HT-29 (cell line): ENCODE results near the gene YBX3. TPM values are rescaled to one million over a fixed set of nuclear protein-coding genes. Genes with fewer than 3 reads are reported as not detected.
"Not testable (repeated sequence)": the region's sequence is repeated elsewhere in the genome, so short reads cannot be mapped to it uniquely, and the experiment has no call there.

Experiments used
- DNase-seq: peaks from one replicate; pipeline ENCODE4 v3.0.0-alpha.2; 2015; ENCODE audit warnings: low spot score
- total RNA-seq: library from RNA; depleted of rRNA; stranded (reverse); fragments of >200 nt; shearing (Covaris generic); gene quantifications from 2 replicates; pipeline ENCODE4 v1.2.3, GENCODE V29; 2014; rRNA removed

Gene YBX3
- total RNA-seq: 195 and 214 TPM in 2 replicates

DNA sequence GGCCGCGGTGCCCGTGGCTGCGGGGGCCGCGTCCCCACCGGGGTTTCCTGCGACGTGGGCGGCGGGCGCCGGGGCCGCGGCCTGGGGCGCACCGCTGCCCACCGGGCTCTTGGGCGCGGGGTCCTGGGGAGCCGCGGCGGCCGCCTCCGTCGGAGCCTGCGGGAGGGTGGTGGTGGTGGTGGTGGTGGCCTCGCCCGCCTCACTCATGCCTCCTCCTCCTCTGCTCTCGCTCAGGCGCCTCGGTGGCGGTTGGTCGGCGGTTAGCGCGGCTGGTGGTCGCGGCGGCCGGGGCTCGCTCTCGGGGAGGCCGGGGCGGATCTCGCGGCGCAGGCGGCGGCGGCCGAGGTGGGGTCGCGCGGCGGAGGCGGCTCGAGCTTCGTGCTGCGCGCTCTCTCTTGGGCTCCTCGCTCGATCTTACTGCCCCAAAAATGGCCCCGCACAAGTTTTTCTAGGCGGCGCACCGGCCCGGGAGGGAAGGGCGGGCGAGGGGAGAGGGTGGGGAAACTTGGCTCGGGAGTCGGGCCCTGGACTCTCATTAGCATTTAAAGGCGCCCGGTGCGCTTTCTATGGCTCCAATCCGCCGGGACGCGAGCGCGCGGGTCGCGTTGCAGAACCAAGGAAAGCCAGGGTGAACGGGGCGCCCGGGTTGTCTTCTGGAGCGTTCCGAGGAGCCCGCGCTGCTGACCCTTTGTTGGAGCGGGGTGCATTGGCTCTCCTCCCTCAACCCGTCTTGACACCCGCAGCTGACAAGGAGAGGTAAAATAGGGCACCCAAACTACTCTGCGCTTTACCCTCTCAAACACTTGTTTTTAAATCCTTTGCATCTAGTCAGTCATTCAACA, at the start of gene YBX3:
TSS of gene YBX3 (minus strand) at position 419 of the 842 bp plus-strand sequence. CDS start at position 207, 212 bp downstream.
- DNase-seq: peak; percentile 92

DNA sequence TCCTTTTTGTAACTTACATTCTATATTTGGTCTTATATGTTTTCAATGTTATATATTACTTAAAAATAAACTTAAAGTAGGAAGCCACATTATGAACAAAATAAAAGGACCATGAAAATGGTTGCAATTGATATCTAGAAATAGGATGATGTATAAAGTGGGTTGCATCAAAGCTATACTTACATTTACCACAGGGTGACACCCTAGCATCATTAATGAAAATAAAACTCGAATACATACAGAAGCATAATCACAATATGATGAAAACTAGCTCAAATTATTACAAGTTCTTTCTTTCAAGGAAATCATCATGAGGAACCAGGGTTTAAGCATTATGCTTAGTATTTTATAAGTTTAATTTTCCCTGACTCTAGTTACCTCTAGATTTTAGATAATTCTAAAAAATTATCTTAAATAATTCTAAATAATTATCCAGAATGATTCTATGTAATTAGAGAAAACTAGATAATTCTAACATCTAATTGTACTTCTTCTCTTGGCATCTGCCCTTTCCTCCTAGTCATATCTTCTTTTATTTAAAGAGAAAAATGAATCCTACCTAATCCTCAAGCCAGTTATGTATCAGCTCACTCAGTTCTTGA, 48.1 kb upstream of the YBX3 start:
- peak; percentile 63 for DNase-seq

DNA sequence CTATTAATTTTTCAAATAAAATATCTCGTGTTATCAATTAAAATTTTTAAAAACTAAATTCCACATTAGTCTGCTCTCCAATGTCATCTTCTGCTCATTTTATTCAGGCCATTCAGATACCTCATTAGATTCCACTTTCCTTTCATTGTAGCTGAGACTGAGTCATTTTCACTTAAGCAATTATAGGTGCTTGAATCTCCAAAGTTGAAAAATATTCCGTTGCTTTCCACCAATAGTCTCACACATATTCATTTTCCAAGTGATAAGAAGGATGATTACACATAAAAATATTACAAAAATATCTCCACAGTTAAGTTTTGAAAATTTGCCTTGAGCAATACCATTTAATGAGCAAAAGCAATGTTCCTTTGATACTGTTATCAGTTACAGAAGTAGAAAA, 36.5 kb upstream of the YBX3 start:
- no peak for DNase-seq

DNA sequence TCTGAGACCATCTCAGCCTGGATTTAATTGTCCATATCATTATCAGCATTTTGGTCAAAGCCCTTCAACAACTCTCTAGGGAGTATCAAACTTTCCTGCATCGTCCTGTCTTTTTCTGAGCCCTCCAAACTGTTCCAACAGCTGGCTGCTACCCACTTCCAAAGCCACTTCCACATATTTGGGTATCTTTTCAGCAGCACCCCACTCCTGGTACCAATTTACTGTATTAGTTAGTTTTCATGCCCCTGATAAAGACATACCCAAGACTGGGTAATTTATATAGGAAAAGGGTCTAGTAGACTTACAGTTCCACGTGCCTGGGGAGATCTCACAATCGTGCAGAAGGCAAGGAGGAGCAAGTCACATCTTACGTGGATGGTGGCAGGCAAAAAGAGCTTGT, 33.1 kb upstream of the YBX3 start:
- no peak for DNase-seq

DNA sequence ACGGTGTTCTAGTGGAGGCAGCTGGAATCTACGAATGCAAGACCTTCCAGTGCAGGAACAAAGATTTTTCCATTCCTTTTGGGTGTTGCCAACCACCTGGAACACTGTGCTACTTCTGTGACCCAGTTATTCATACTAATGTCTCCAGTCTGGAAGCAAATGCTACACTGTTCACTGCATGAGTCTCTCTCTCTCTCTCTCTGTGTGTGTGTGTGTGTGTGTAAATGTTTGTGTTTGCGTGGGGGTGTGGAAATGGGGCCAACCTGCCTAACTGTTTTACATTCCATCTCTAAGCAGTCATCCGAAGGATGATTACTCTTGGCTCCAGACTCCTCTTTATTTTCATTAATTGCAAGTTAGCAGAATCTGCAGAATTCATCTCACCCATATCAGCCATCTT, 29.9 kb upstream of the YBX3 start:
- DNase-seq: no peak

DNA sequence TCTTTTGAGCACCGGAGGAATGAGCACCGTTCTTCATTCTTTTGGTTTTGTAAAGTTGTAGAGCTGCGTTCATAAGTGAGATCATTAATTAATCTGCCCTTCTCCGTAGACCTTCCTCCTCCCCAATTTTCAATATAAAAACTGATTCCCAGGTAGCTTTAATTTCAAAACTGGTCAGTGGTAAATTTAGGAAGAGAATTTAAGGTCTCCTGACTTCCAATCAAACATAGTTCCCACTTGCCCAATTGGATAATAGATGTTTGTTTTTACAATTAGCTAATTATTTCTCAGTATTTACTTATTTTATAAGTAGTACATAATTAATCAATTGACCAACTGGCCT, 27.2 kb upstream of the YBX3 start:
- no peak for DNase-seq

DNA sequence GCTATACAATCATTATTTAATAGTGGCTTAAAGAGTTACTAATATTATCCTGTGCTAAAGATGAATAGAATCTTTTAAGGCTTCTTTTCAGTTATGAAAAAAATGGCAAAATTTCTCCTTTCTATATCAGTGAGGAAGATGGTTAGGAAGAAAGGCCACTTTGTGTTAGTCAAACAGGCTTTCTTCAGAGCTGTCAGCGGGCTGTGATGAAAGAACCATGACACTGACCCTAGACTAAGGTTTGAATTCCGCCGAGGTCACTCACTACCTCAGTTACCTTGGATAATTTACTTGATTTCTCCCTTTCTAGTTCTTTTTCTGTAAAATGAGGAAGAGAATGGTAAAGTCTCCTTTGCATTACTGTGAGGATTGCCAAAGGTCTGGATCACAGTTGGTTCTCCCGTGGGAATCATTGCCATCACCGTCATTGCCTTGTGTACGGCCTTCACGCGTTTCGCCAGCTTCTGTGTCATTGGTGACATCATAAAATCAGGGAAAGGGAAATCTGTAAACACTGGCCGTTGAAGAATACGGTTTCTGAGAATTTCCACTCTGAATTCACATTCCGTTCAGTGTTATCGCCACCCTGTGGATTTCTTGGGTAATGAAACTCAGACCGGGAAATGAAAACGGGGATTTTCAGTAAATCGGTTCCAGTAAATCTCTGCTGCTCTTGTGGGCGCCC, 26.7 kb upstream of the YBX3 start:
- DNase-seq: peak; percentile 90

DNA sequence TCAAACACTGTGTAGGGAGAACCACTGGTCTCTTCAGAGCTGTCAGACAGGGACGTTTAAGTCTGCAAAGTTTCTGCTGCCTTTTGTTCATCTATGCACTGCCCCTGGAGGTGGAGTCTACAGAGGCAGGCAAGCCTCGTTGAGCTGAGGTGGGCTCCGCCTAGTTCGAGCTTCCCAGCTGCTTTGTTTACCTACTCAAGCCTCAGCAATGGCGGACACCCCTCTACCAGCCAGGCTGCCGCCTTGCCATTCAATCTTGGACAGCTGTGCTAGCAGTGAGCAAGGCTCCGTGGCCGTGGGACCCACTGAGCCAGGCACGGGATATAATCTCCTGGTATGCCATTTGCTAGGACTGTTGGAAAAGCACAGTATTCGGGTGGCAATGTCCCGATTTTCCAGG, 24.6 kb upstream of the YBX3 start:
- no peak for DNase-seq

DNA sequence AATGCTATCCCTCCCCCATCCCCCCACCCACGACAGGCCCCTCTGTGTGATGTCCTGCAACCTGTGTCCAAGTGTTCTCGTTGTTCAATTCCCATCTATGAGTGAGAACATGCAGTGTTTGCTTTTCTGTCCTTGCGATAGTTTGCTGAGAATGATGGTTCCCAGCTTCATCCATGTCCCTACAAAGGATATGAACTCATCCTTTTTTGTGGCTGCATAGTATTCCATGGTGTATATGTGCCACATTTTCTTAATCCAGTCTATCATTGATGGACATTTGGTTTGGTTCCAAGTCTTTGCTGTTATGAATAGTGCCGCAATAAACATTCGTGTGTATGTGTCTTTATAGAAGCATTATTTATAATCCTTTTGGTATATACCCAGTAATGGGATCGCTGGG, 20.3 kb upstream of the YBX3 start:
- not testable (repeated sequence) for DNase-seq

DNA sequence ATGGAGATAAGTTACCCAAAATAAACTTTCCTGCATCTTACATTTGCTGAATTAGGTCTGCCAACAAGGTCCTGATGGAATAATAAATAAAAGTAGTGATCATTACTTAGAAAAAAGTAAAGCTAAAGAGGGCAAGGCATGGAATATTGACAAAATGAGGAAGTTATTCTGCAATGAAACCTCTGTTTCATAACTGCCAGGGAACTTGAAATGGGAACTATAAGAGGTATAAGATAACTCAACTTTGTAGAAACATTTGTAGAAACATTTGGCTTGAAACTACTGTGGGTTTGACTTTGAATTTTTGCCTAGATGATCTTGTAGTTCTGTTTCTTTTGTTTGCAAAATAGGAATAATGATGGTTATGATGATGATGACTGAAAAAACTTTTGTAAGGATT, 18.7 kb upstream of the YBX3 start:
- DNase-seq: no peak

DNA sequence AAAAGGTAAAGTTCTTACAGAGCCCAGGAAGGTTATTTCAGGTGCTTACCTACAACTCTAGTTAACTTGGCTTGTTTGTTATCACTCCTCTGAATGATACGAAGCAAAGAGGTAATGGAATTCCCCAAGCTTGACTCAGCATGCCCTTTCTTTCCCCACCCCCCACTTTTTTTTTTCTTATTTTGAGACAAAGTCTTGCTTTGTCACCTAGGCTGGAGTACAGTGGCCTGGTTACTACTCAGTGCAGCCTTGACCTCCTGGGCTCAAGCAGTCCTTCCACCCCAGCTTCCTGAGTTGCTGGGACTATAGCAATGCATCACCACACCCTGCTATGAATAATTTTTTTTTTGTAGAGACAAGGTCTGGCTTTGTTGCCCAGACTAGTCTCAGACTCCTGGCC, 17.1 kb upstream of the YBX3 start:
- DNase-seq: no peak

DNA sequence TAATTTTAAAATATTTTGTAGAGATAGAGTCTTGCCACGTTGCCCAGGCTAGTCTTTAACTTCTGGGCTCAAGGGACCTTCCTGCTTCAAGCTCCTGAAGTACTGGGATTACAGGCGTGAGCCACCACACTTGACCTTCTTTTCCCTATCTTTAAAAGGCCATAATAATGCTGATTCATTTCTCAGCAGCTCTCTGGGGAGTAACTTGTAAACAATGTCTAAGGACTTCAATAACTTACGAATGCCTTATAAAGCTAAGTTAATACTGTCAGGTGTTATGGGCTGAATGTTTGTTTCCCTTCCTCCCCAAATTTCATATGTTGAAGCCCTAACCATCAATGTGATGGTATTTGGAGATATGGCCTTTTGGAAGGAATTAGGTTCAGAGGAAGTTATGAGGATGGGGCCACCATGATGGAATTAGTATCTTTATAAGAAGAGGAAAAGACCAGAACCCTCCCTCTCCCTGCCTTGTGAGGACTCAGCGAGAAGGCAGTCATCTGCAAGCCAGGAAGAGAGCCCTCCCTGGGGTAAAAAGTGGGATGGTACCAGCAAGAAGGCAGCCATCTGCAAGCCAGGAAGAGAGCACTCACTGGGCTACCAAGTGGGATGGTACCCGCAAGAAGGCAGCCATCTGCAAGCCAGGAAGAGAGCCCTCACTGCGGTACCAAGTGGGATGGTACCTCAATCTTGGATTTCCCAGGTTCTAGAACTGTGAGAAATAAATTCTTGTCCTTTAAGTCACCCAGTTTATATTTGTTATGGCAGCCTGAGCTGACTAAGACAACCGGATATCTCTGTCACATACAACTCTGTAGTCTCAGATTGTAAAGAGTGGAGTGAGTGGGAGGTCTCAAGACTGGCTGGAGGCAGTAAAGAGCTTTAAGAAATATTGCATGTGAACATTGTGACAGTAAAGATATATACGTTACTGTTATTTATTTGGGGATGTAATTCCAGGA, 16.3 kb upstream of the YBX3 start:
- DNase-seq: no peak

DNA sequence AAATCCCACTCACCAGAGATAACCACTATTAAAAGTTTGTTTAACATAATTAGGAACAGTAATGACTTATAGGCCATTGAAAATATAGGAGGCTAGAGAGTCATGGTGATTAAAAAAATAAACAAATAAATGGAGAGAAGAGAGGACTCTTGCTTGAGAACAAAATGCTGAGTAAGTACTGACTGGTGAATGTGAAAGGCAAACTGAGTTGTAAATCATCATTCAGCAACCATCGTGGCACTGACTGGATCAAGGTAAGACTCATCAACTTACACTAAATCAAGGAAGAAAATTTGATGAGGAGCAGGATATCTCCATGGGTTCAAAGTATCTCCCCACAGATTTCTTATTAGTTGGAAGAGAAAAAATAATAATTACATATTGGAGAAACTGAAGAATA, 14.1 kb upstream of the YBX3 start:
- no peak for DNase-seq

DNA sequence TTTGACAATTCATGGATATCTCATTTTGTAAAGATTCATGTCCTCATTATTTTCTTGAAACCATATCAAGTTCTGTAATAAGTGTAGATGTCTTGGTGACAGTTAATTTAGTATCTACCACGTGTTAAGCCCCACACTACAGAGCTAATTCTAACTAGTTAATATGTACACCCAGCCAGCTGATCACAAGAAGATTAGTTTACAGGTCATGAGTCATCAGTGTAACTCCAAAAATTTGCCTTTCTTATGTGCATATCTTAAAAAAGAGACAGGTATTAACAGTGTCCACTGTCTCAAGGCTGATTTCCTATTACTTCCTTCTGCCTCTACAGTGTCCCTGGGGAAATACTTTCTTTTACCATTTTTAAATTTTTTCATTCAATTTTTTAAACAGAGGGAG, 13.3 kb upstream of the YBX3 start:
- DNase-seq: no peak

DNA sequence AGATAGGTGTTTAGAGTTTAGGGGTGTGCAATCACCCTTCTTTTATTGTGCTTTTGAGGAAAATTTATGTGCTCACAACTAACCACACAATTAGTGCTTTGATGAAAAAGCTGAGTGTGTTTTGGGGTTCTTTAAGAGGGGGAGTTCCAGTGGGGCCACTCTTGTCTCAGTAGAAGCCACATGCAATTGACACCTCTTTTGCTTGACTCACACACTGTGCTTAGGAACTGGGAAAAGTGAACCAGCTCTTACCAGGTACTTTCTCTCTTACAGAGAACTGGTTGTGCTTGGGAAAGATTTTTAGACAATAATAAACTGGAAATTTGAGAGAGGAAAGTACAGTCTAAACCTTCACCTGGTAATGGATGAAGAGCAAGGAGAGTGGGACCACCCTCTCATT, 12.3 kb upstream of the YBX3 start:
- no peak for DNase-seq

DNA sequence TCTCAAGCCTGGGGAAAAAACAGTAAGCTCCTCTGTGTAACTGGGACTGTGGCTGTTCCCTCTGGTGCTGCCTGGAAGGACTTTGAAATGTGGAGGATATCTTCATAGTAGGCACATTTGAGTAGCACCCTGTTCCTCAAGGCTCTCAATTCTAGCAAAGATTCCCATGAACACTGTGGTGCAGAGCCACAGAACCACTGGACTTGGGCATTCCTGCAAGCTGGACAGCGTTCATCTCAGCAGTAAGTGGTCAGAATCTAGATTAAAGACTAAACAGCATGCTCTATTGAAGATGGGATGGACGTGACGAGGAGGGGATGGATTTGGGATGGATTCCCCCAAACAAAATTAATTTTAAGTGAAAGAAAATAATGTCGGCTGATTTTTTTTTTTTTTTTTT, 9.4 kb upstream of the YBX3 start:
- no peak for DNase-seq

DNA sequence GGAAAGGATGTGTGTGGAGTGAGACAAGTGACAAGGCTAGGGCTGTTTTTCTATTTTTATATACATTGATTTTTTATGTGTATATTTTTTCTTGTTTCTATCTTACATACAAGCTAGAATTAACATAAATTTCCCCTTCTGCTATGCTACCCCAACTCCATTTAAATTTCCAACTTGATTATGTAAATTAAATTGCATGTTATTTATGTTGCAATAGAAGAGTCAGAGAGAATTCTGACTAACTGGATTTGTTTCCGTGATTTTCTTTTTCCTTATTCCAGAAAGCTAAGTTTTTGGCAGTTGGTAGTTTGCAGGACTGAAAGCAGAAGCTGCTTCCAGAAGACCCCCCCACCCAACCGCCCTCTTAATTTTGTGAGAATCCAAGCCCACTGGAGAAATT, 8.9 kb upstream of the YBX3 start:
- DNase-seq: no peak

DNA sequence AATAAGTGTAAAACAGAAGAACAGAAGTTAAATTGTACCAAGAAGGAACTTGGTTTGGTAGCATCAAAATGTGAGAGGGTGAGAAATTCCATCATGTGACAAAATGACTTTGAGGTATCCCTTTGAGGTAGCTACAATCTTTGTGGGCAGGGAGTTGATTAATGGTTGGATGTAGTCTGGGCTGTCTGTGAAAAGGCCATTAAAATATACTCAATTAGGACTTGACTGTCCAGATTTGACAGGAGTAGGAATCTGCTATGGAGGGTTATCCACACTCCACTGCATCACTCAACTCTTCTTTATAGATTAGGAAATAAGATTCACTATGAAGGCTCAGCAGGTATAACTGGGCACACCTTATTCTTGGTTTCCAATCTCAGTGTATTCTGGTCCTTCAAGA, 7.4 kb upstream of the YBX3 start:
- no peak for DNase-seq

DNA sequence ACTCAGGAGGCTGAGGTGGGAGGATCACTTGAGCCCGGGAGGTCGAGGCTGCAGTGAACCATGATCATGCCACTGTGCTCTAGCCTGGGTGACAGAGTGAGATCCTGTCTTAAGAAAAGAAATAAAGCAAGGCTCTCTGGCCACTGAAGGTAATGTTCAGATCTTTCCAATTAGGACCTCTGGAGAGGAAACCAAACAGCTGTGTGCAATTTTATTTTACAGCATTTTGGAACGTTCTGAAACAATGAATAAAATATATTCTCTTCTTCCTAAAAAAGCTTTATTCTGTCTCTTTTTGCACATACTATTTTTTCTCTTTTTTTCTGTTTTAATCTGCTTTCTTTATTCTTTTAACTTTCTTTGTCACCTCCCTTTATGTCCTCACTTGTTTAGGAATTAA, 5.0 kb upstream of the YBX3 start:
- DNase-seq: no peak

DNA sequence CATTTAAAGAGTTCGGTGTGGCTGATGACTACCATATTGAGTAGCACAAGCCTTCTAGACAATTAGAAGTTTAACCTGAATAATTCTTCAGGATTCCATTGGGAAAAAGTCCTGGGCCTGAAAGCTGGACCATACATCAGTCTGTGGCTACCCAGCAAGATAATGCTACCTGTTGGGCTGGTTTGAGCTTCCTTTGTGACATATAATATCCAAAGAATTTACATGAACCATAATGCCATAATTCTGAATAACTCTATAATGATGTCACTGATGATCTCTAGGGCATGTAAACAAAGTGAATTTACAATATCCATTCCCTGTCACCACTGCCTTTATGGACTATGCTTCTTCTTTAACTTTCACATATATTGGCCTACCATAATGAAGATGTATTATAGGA, 3.8 kb upstream of the YBX3 start:
- no peak for DNase-seq

DNA sequence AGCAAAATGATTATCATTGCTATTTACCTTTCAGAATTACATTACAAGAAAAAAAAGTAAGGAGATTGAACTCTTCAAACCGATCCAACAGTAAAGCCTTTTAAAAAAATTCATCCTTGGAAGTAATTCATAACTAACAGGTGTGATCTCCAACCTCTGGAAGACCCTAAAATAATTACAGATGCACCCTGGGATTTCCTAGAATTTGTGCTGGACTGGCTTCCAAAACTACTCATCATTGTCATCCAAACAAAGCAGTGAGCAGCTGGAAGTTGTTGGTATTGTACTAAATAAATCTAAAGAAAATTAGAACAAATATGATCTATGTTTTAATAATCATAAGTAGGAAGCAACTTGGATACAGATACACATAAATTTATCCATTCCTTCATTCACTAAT, 1.9 kb upstream of the YBX3 start:
- DNase-seq: no peak

DNA sequence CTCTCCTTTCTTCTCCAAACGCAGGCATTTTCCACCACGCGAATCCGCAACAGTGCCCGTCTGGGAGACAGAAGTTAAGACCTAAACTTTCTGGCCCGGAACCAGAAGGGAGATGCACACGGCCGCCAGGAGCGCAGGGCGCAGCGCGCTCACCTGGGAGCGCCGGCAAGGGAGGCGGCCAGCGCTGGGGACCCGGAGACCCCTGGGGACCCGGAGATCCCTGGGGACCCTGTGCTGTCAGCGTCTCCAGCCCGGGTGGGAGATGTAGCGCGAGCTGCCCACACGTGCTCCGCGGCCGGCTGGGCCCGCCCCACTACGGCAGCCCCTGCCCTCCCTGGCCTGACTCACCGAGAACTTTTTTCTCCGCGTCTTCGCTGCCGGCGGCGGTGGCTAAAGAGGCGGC, 620 bp downstream of the YBX3 start:
- no peak for DNase-seq
